GM12878 (cell line): ENCODE data around the gene DNAJB4. TPM values are rescaled to one million over a fixed set of nuclear protein-coding genes. Genes with fewer than 3 reads are reported as not detected.

Experiments
- NR2C2 ChIP-seq: IDR thresholded peaks from 2 replicates; pipeline ENCODE4 v1.6.1; 2011; ENCODE audit warnings: borderline replicate concordance, low read depth; ENCODE audit not compliant: control insufficient read depth, insufficient read length
- RELB ChIP-seq: fragments of 450-650 bp; IDR thresholded peaks from 2 replicates; pipeline ENCODE4 v1.6.1; 2017; ENCODE audit warnings: low read depth, mild to moderate bottlenecking, moderate library complexity
- TAF1 ChIP-seq: IDR thresholded peaks from 2 replicates; pipeline ENCODE4 v1.6.1; 2011; ENCODE audit warnings: mild to moderate bottlenecking, low read depth, low read length, borderline replicate concordance
- ZBTB4 ChIP-seq: fragments of 450-650 bp; formaldehyde crosslinking; IDR thresholded peaks from 2 replicates; pipeline ENCODE4 v1.4.0; 2022; ENCODE audit warnings: mild to moderate bottlenecking, moderate library complexity
- polyA plus RNA-seq, 11 experiments: library from polyadenylated mRNA; depleted of rRNA in 4 of 11; unstranded in 6 of 11; stranded (reverse) in 5 of 11; fragments of >200 nt; fragmentation: Nextera tagmentation in 4 of 11; fragmentation: Illumina TruSeq in 1 of 11; extraction: Ambion mirVana in 4 of 11; extraction: Trizol in 1 of 11; gene quantifications; 1 replicate in 1 of 11; 2 replicates in 10 of 11; pipeline versions ENCODE4 v1.2.1 to v1.2.3, GENCODE V29; 2011 to 2016; ENCODE audit warnings: inconsistent platforms in 2 of 11, missing spikeins in 2 of 11, low read depth in 1 of 11
- total RNA-seq, 4 experiments: library from RNA; depleted of rRNA in 3 of 4; stranded (reverse); fragments of >200 nt in 3 of 4; fragmentation: Illumina TruSeq in 1 of 4; extraction: Trizol in 1 of 4; gene quantifications; 2 replicates each; pipeline versions ENCODE4 v1.2.1 to v1.2.3, GENCODE V29; 2013 to 2021
- TF ChIP-seq, protein P1 (sequence below): fragments of 450-650 bp; IDR thresholded peaks from 2 replicates; pipeline ENCODE4 v1.6.1; 2016; ENCODE audit warnings: mild to moderate bottlenecking
- TF ChIP-seq, protein P2 (sequence below): fragments of 450-650 bp; IDR thresholded peaks from 2 replicates; pipeline ENCODE4 v1.6.1; 2017; ENCODE audit warnings: mild to moderate bottlenecking, moderate library complexity
- TF ChIP-seq, protein P3 (sequence below), 3 experiments: IDR thresholded peaks in 2 of 3; conservative IDR thresholded peaks in 1 of 3; 2 replicates each; pipeline ENCODE4 v1.5.1; 2011; ENCODE audit warnings: low read depth in 3 of 3, low read length in 3 of 3, mild to moderate bottlenecking in 3 of 3, control low read depth in 2 of 3, moderate library complexity in 2 of 3, inconsistent platforms in 1 of 3, mixed read lengths in 1 of 3; ENCODE audit not compliant: control insufficient read depth in 2 of 3, insufficient read depth in 1 of 3; ENCODE audit errors: extremely low read depth in 1 of 3

The DNAJB4 gene
- total and polyA plus RNA-seq, 10 of the 15 experiments (the other 5 are each of a cell fraction or from before 2014, with no cell fraction given), result 3.8 to 10.5 (median 6.6) TPM

GRCh38 chr1:77983997-77984355, 20.8 kb upstream of the DNAJB4 start (continued):
- no peak for TF ChIP-seq ZBTB4
- no peak for TF ChIP-seq TAF1
- 0 out of 2 replicates have a peak, but pooled peaks have one; percentile 36 for TF ChIP-seq RELB
- TF ChIP-seq, protein P1, sequence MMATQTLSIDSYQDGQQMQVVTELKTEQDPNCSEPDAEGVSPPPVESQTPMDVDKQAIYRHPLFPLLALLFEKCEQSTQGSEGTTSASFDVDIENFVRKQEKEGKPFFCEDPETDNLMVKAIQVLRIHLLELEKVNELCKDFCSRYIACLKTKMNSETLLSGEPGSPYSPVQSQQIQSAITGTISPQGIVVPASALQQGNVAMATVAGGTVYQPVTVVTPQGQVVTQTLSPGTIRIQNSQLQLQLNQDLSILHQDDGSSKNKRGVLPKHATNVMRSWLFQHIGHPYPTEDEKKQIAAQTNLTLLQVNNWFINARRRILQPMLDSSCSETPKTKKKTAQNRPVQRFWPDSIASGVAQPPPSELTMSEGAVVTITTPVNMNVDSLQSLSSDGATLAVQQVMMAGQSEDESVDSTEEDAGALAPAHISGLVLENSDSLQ, result no peak
- TF ChIP-seq, protein P2, sequence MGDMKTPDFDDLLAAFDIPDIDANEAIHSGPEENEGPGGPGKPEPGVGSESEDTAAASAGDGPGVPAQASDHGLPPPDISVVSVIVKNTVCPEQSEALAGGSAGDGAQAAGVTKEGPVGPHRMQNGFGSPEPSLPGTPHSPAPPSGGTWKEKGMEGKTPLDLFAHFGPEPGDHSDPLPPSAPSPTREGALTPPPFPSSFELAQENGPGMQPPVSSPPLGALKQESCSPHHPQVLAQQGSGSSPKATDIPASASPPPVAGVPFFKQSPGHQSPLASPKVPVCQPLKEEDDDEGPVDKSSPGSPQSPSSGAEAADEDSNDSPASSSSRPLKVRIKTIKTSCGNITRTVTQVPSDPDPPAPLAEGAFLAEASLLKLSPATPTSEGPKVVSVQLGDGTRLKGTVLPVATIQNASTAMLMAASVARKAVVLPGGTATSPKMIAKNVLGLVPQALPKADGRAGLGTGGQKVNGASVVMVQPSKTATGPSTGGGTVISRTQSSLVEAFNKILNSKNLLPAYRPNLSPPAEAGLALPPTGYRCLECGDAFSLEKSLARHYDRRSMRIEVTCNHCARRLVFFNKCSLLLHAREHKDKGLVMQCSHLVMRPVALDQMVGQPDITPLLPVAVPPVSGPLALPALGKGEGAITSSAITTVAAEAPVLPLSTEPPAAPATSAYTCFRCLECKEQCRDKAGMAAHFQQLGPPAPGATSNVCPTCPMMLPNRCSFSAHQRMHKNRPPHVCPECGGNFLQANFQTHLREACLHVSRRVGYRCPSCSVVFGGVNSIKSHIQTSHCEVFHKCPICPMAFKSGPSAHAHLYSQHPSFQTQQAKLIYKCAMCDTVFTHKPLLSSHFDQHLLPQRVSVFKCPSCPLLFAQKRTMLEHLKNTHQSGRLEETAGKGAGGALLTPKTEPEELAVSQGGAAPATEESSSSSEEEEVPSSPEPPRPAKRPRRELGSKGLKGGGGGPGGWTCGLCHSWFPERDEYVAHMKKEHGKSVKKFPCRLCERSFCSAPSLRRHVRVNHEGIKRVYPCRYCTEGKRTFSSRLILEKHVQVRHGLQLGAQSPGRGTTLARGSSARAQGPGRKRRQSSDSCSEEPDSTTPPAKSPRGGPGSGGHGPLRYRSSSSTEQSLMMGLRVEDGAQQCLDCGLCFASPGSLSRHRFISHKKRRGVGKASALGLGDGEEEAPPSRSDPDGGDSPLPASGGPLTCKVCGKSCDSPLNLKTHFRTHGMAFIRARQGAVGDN, result no peak; the same call in 1 of the 2 replicates
- TF ChIP-seq NR2C2, result no peak
- TF ChIP-seq, protein P3, sequence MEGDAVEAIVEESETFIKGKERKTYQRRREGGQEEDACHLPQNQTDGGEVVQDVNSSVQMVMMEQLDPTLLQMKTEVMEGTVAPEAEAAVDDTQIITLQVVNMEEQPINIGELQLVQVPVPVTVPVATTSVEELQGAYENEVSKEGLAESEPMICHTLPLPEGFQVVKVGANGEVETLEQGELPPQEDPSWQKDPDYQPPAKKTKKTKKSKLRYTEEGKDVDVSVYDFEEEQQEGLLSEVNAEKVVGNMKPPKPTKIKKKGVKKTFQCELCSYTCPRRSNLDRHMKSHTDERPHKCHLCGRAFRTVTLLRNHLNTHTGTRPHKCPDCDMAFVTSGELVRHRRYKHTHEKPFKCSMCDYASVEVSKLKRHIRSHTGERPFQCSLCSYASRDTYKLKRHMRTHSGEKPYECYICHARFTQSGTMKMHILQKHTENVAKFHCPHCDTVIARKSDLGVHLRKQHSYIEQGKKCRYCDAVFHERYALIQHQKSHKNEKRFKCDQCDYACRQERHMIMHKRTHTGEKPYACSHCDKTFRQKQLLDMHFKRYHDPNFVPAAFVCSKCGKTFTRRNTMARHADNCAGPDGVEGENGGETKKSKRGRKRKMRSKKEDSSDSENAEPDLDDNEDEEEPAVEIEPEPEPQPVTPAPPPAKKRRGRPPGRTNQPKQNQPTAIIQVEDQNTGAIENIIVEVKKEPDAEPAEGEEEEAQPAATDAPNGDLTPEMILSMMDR (IDR thresholded peaks at IDR 0.05 in 2 of 3, conservative IDR thresholded peaks at IDR 0.05 in 1 of 3; ENCODE audit: control insufficient read depth in 2 of 3, extremely low read depth in 1 of 3, insufficient read depth in 1 of 3, low read depth in 3 of 3, low read length in 3 of 3), result no peak
- TF ChIP-seq, all 136 proteins: peak for 3
